GM18867 (cell line): ENCODE data around the gene GARNL3.

Experiments used
- ATAC-seq: cut with Tn5 transposase; IDR thresholded peaks from one replicate; pipeline ENCODE4 v1.9.1; 2021; ENCODE audit warnings: mild to moderate bottlenecking, moderate library complexity; ENCODE audit not compliant: unreplicated experiment

GARNL3 gene

GRCh38 chr9:127233989-127234388 lies 30.6 kb upstream of the GARNL3 start:
- no peak for ATAC-seq

DNA sequence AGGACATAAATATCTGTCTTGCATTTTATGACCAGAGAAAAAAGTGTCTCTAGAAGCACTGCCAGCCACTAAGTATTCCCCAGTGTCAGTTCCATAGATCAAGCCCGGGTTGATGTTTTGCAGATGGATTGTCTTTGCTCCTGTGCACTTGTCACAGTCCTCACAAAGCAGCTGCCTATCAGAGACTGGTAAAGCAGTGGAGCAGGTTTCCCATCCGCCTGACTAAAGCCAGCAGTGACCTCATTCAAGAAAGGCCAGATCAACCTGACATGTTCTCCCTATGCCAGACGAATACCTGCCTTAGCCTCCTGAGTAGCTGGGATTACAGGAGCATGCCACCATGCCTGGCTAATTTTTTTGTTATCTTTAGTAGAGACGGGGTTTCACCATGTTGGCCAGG lies 26.8 kb upstream of the GARNL3 start:
- ATAC-seq: no peak

DNA sequence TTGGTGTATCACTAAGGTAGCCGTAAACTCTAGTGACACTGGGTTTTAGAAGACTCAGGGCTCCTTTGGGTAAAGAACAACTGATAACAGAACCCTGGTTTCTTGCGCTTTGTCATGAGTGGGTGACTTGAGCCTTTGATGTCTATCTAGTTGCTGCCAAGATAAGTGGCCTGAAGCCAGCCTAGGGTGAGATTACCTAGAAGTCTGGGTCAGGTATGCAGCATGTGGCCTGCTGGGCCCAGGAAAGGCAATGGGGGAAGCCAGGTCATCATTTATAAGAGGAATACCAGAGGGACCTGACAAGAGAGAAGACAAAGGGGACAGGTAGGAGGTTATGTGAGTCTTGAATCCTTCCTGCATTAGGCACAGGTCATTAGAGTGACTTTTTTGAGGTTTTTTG lies 23.2 kb upstream of the GARNL3 start:
- no peak for ATAC-seq

- ATAC-seq: peak; percentile 100
These were observed 19.7 kb upstream of the GARNL3 start for GRCh38 chr9:127244609-127245601.

DNA sequence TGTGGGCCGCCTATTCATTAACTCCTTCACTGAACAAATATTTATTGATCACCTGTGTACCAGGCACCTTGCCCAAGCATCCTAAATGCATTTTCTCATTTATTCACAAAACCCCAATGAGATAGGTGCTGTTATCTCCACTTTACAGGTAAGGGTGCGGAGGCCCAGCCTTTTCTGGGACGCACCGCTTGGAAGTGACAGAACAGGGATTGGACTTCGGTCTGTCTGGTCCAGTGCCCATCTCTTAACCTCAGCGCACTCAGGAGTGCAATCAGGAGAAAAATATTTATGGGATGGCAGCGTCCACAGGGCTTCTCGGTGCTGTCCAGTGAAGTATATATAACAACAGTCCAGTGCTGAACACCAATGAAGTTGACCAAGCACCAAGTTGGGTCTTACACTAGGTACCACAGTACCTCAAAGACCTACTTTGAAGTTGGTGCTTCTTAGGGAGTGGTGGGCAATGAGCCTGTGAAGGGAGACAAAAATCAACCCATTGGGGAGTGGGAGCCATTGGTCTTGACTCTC lies 18.9 kb upstream of the GARNL3 start:
- ATAC-seq: no peak

GRCh38 chr9:127248241-127248640 lies 16.3 kb upstream of the GARNL3 start:
- ATAC-seq: no peak

- no peak for ATAC-seq
These were observed 14.7 kb upstream of the GARNL3 start for GRCh38 chr9:127249877-127250276.

DNA sequence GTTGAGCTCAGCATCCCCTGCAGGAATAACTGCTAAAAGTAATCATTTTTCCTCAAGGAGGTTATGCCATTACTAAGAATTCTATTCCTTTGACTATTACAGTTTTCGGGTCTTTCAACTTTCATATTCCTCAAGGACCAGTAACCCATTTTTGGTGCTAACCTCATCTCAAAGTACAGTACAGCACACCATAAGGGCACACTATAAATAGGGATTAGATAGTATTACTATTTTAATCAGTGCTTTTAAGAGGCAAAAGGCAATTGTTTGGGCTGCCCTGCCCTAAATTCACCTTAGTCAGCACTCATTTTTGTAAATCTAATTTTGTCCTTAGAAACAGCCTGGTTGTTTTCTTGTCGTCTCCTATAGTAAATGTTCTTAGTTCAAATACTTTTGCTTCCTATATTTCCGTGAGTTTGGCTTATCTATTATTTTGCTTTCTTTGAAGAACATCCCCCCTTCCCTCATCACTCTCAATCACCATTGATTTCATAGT lies 13.6 kb upstream of the GARNL3 start:
- no peak for ATAC-seq

- ATAC-seq: no peak
These were observed 11.9 kb upstream of the GARNL3 start for GRCh38 chr9:127252410-127253318.

- ATAC-seq: no peak
These were observed 11.1 kb upstream of the GARNL3 start for GRCh38 chr9:127253446-127253845.

DNA sequence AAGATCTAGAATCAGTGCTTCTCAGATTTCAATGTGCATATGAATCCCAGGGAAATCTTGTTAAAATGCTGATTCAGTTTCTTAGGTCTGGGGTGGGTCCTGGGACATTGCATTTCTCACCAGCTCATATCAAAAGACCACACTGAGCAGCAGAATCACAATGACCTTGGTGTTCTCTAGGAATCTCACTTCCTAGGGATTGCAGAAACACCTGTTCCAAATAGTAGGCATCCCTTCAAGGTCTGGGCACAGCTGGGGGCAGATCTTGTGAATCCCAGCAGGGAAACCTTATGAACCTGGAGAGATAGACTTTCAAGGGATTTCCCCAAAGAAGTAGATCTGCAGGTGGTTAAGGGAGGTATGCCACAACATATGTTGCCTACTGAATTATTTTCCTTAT lies 8.9 kb upstream of the GARNL3 start:
- no peak for ATAC-seq

- no peak for ATAC-seq
These were observed 8.2 kb upstream of the GARNL3 start for GRCh38 chr9:127256324-127256723.

DNA sequence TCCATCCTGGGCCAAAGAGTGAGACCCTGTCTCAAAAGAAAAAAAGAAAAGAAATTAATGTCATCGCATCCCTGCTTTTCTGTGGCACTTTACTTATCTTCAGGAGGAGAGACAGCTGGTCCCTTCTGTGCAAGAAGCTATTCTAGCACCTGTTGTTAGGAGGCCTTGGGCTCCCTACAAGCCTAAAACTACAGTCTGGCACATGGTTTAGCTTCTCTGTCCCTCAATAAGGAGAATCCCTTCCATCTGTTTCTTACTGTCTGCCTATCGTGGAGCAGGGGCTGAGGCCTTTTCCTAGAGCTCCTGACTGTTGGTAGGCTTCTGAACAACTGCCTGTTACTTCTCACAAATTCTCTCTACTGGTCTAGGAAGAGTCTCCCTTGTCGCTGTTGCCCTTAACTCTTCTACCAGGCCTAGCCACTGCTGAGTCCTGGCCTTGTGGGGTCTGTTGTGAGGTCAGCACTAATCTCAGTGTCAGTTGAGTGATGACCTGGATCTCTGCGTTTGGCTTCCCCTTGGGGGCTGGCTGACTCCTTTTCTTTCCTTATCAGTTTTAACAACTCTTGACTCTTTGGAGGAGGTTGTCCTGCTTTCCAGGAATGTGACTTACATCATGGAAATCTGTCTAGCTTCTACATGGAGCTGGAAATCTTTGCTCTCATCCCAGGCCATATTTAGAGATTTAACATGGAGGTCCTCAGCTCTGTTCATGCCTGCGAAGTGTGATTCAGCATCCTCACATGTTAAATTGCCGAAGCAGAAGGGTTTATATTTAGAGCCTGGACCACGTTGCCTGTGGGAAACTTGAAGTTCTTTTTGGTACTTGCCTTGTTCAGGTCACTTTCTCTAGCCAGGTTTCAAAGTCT lies 5.7 kb upstream of the GARNL3 start:
- no peak for ATAC-seq

DNA sequence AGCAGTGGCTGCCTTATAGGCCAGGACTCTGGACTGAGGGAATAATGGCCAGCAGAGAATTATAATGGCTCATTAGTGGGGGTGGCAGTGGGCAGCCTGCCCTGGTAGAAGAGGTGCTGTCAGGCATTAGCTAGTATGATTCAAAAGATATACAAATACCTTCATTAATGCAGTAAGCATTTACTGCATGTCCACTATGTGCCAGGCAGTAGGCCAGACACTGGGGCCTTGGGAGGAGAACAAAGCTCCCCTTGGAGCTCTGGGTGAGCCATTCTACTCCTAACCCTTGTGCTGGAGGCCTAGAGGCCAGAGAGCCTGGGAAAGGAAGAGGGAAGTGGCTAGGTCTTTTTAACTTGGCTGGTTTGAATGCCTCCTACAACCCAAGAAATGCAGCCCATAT lies 2.0 kb upstream of the GARNL3 start:
- no peak for ATAC-seq

GRCh38 chr9:127263237-127263636 lies 1.3 kb upstream of the GARNL3 start:
- ATAC-seq: no peak

DNA sequence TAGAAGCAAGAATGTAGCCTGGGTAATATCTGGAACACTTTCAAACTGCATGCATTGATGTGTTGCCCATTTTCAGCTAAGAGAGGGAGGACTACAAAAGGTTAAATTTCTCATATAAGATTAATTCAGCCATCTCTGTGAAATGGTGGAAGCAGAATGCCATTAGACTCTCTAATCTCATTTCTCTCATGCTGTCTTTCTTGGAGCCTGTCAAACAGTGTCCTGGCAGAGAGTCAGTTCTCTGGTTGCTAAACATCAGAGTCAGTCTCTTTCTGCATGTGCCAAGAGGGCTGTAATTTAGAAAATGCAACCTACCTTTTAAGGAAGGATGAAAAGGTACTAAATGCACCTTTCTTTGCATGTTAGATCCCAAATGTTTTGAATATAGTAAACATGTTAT lies 910 bp upstream of the GARNL3 start:
- no peak for ATAC-seq

DNA sequence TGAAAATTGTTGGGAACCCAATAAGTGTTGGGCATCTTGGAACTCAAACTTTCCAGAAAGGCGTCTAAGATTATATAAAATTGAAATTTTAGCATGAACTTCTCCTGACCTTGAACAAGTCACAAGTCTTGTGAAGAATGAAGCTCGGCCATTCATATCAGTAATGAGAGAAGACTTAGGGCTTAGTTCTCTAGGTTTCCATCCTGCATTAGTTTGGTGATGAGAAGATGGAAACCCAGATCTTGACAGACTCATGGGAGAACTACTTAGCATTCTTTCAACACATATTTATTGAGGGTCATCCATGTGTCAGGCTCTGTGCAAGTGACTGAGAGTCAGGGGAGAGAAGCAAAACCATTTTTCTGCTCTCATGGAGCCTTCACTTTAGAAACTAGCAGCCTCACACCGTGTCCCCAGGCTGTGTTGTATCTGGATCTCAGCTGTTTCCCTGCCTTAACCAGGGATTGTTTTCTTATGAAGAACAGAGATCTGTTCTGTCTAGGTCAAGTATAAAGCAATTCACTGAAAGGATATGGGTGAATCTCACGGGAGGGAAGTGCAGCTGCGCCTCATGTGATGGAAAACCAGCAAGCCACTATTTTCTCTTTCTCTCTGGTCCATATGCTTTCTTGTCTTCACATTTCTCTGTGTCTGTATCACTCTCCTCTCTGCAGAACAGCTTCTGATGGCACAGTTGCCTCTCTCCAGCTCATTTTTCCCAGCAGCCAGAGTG lies 3.4 kb downstream of the GARNL3 start:
- no peak for ATAC-seq

- no peak for ATAC-seq
These were observed 4.9 kb downstream of the GARNL3 start for GRCh38 chr9:127269449-127269848.

DNA sequence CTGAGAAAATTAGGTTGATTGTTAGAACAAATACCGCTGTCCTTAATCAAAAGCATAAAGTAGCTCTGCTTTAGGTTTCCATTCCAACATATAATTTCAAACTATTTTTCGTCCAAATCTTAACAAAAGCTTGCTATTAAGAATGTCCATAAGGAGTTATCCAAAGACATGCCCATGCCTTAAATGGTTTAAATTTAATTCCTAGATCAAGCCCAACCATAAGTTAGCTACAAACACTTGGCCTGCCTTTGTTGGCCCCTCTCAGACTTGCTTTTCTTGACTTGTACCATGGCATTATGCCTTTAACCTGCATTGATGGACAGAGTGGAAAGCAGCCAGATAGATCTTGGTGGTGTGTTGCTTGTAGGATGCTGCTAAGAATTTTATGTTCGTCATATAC lies 8.8 kb downstream of the GARNL3 start:
- no peak for ATAC-seq

GRCh38 chr9:127277099-127277498 lies 12.5 kb downstream of the GARNL3 start:
- ATAC-seq: no peak
